Prostate gland (tissue), 2 donors: ENCODE measurements around the gene LITAFD. TPM values are rescaled to one million over a fixed set of nuclear protein-coding genes. Genes with fewer than 3 reads are reported as not detected.
"Not testable (repeated sequence)": the region's sequence is repeated elsewhere in the genome, so short reads cannot be mapped to it uniquely, and the experiment has no call there.

Experiments used
- DNase-seq: peaks from one replicate; pipeline ENCODE4 v3.0.0-alpha.2; 2019; ENCODE audit warnings: low spot score
- H3K27ac ChIP-seq, 2 donors: fragments of 200-600 bp; sonication (generic); 2 replicates each; pipeline ENCODE4 v1.5.1; 2017 to 2019
- H3K27me3 ChIP-seq: fragments of 200-600 bp; sonication (generic); replicated peaks from 2 replicates; pipeline ENCODE4 v1.5.1; 2019; ENCODE audit not compliant: insufficient read depth
- H3K36me3 ChIP-seq, 2 donors: fragments of 200-600 bp; sonication (generic); 1 replicate in 1 of 2; 2 replicates in 1 of 2; pipeline versions ENCODE4 v1.5.1 to v1.8.1; 2017 to 2019
- H3K4me1 ChIP-seq: fragments of 200-600 bp; sonication (generic); replicated peaks from 2 replicates; pipeline ENCODE4 v1.5.1; 2019
- H3K4me3 ChIP-seq, 2 donors: fragments of 200-600 bp; sonication (generic); 2 replicates each; pipeline ENCODE4 v1.5.1; 2017 to 2019
- H3K9me3 ChIP-seq: fragments of 200-600 bp; sonication (generic); 2 replicates; pipeline ENCODE4 v1.5.1; 2017
- POLR2A ChIP-seq: fragments of 450-650 bp; IDR thresholded peaks from one replicate; pipeline ENCODE4 v1.6.1; 2016; ENCODE audit warnings: antibody characterized with exemption, mild to moderate bottlenecking
- POLR2AphosphoS5 ChIP-seq: sonication (generic); formaldehyde crosslinking; IDR thresholded peaks from one replicate; pipeline ENCODE4 v1.6.1; 2017; ENCODE audit warnings: antibody characterized with exemption
- WGBS: methylation state at CpG from one replicate; pipeline ENCODE4 v1.1.5; 2018; 5-methylcytosine and 5-hydroxymethylcytosine counted together
- intact Hi-C: fragments of 100-400 bp; cut with DNase I; formaldehyde crosslinking; loops from one replicate; pipeline ENCODE4 v1.14.2; 2022
- total RNA-seq, 2 donors: library from RNA; depleted of rRNA; stranded (reverse); fragments of >200 nt; gene quantifications; one replicate each; pipeline ENCODE4 v1.1.0, GENCODE V29; 2016
- TF ChIP-seq, protein P1 (sequence below), 4 experiments: fragments of 200-600 bp in 2 of 4; fragments of 450-650 bp in 2 of 4; sonication (generic) in 2 of 4; IDR thresholded peaks; 1 replicate in 3 of 4; 2 replicates in 1 of 4; pipeline ENCODE4 v1.5.1; 2016 to 2019; ENCODE audit warnings: antibody characterized with exemption in 4 of 4, mild to moderate bottlenecking in 2 of 4, moderate library complexity in 2 of 4

The LITAFD gene
- 1 to 10 TPM in 1 of 2 donors, not detected in 1; 2.3 TPM for total RNA-seq

GRCh38 chr16:8882041-8882617, at the start of gene LITAFD:
Gene LITAFD, plus strand, starts transcription at chr16:8882351. Its CDS starts 2,005 bp downstream, at chr16:8884356.
- H3K9me3 ChIP-seq, result no peaks in the 10 kb centered on the region
- intact Hi-C loops, result no loop called here
- 67% methylated on average over 10 of the region's 10 CpGs for WGBS
- TF ChIP-seq, protein P1, sequence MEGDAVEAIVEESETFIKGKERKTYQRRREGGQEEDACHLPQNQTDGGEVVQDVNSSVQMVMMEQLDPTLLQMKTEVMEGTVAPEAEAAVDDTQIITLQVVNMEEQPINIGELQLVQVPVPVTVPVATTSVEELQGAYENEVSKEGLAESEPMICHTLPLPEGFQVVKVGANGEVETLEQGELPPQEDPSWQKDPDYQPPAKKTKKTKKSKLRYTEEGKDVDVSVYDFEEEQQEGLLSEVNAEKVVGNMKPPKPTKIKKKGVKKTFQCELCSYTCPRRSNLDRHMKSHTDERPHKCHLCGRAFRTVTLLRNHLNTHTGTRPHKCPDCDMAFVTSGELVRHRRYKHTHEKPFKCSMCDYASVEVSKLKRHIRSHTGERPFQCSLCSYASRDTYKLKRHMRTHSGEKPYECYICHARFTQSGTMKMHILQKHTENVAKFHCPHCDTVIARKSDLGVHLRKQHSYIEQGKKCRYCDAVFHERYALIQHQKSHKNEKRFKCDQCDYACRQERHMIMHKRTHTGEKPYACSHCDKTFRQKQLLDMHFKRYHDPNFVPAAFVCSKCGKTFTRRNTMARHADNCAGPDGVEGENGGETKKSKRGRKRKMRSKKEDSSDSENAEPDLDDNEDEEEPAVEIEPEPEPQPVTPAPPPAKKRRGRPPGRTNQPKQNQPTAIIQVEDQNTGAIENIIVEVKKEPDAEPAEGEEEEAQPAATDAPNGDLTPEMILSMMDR (IDR thresholded peaks at IDR 0.05), result no peak
- no peak for TF ChIP-seq POLR2A
- TF ChIP-seq POLR2AphosphoS5, result no peak
- H3K4me1 ChIP-seq, result no peaks in the 10 kb centered on the region
- no peaks in the 10 kb centered on the region for H3K27me3 ChIP-seq
- DNase-seq, result no peak
- H3K36me3 ChIP-seq, result no peaks in the 10 kb centered on the region
- H3K4me3 ChIP-seq, result no peak within 1 kb of the TSS
- no peak within 1 kb of the TSS for H3K27ac ChIP-seq

DNA sequence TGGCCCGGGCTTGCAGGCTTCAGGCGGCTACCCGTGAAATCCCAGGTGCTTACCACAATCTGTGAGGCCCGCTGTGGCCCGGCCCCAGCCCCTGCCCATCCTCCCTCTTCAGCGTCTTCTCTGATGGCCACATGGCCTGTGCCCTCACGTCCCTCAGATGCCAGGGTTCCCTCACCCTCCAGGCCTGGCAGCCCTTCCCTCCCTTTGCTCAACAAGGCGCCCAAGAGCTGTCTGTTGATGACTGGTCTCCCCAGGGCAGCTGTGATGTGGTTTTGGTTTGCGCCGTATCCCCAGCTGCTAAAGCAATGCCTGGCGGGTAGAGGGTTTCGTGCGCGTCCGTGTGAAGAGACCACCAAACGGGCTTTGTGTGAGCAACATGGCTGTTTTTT, 49.4 kb upstream of the LITAFD start:
- TF ChIP-seq POLR2A (no peak), POLR2AphosphoS5 (no peak)
- TF ChIP-seq, protein P1 (IDR thresholded peaks at IDR 0.05), result no peak
- Histone ChIP-seq H3K27ac (no peak overlapping the region), H3K4me1 (no peaks in the 10 kb centered on the region), H3K36me3 (peaks cover 0 to 7% of the 10 kb centered on the region in 2 donors), H3K4me3 (no peak overlapping the region), H3K9me3 (no peaks in the 10 kb centered on the region), H3K27me3 (no peaks in the 10 kb centered on the region)
- WGBS, result 79% methylated on average over 16 of the region's 16 CpGs
- no peak for DNase-seq
- intact Hi-C loops, result no loop called here

GRCh38 chr16:8836797-8837196, 45.4 kb upstream of the LITAFD start:
- H3K36me3 ChIP-seq, DNase-seq, H3K4me1 ChIP-seq, H3K9me3 ChIP-seq, H3K4me3 ChIP-seq, intact Hi-C loops, H3K27me3 ChIP-seq, H3K27ac ChIP-seq: not testable (repeated sequence)
- WGBS, result 88% methylated on average over 7 of the region's 7 CpGs

- H3K27ac ChIP-seq, DNase-seq, H3K27me3 ChIP-seq, H3K4me1 ChIP-seq, H3K9me3 ChIP-seq, intact Hi-C loops, H3K36me3 ChIP-seq, H3K4me3 ChIP-seq: not testable (repeated sequence)
- 83% methylated on average over 15 of the region's 15 CpGs for WGBS
Measured at GRCh38 chr16:8837594-8837993, 44.6 kb upstream of the LITAFD start.

GRCh38 chr16:8842016-8842415, 40.1 kb upstream of the LITAFD start:
- H3K36me3 ChIP-seq, H3K4me3 ChIP-seq, H3K9me3 ChIP-seq, intact Hi-C loops, H3K27ac ChIP-seq, H3K27me3 ChIP-seq, DNase-seq, H3K4me1 ChIP-seq: not testable (repeated sequence)
- WGBS, result 54% methylated on average over 3 of the region's 4 CpGs

- intact Hi-C loops, H3K27ac ChIP-seq, H3K9me3 ChIP-seq, H3K36me3 ChIP-seq, H3K27me3 ChIP-seq, H3K4me1 ChIP-seq, H3K4me3 ChIP-seq, DNase-seq: not testable (repeated sequence)
- 72% methylated on average over 12 of the region's 12 CpGs for WGBS
Measured at GRCh38 chr16:8843296-8843695, 38.9 kb upstream of the LITAFD start.

- no peaks in the 10 kb centered on the region for H3K36me3 ChIP-seq
- H3K27me3 ChIP-seq, result no peaks in the 10 kb centered on the region
- no peak overlapping the region for H3K4me3 ChIP-seq
- H3K27ac ChIP-seq, result no peak overlapping the region
- intact Hi-C loops, result no loop called here
- TF ChIP-seq, protein P1 (IDR thresholded peaks at IDR 0.05), result no peak
- TF ChIP-seq POLR2A (no peak), POLR2AphosphoS5 (no peak)
- no peaks in the 10 kb centered on the region for H3K4me1 ChIP-seq
- no peak for DNase-seq
- H3K9me3 ChIP-seq, result no peaks in the 10 kb centered on the region
- WGBS, result 96% methylated on average over 7 of the region's 7 CpGs
Measured at GRCh38 chr16:8845699-8846298, 36.4 kb upstream of the LITAFD start.
